Posterior vena cava (tissue), 2 donors: ENCODE measurements around the gene ADGRF5. TPM values are rescaled to one million over a fixed set of nuclear protein-coding genes. Genes with fewer than 3 reads are reported as not detected.

Experiments
- DNase-seq: peaks from one replicate; pipeline ENCODE4 v3.0.0-alpha.2; 2020; ENCODE audit warnings: low spot score
- intact Hi-C, 2 donors: fragments of 100-400 bp; cut with DNase I; formaldehyde crosslinking; loops; one replicate each; pipeline versions ENCODE4 v1.14.1 to v1.14.2; 2022 to 2023
- total RNA-seq, 2 donors: library from RNA; stranded (reverse); fragmentation: NEBNext Ultra II Directional; extraction: Animal tissue kit (Norgen Biotek cat#: 25700); gene quantifications; one replicate each; pipeline ENCODE4 v1.2.1, GENCODE V29; 2021
- donor health status: DM: yes; HTN: yes; CAD: no.
- donor health status: DM: yes; HTN: yes; CAD: no.

The ADGRF5 gene
- total RNA-seq, 2 donors from 2014 or later: 24.1 to 37.4 TPM

GRCh38 chr6:46932526-46933319 lies 11.0 kb upstream of the ADGRF5 start:
- no peak for DNase-seq
- intact Hi-C loops: no loop called here

DNA sequence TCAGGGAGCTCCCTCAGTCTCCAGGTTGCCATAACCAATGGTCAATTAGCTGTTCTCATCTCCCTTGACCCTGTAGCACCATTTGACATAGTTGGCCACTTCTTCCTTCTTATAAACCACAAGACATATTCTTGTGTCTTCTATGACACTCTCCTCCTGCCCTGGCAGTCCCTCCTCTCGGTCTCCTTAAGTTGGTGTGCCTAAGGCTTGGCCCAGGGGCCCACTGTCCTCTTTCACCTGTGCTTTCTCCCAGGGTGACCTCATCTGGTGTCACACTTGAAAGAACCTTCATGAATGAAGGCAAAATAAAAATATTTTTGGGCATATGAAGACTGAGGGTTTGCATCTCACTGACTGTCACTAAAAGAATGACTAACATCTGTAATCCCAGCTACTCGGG lies 9.7 kb upstream of the ADGRF5 start:
- intact Hi-C loops: no loop called here
- no peak for DNase-seq

GRCh38 chr6:46930331-46930730 lies 8.6 kb upstream of the ADGRF5 start:
- intact Hi-C loops: no loop called here
- no peak for DNase-seq

- DNase-seq: no peak
- intact Hi-C loops: no loop called here
Measured at GRCh38 chr6:46927066-46927465, 5.3 kb upstream of the ADGRF5 start.

GRCh38 chr6:46926481-46926880 lies 4.7 kb upstream of the ADGRF5 start:
- DNase-seq: no peak
- intact Hi-C loops: no loop called here

DNA sequence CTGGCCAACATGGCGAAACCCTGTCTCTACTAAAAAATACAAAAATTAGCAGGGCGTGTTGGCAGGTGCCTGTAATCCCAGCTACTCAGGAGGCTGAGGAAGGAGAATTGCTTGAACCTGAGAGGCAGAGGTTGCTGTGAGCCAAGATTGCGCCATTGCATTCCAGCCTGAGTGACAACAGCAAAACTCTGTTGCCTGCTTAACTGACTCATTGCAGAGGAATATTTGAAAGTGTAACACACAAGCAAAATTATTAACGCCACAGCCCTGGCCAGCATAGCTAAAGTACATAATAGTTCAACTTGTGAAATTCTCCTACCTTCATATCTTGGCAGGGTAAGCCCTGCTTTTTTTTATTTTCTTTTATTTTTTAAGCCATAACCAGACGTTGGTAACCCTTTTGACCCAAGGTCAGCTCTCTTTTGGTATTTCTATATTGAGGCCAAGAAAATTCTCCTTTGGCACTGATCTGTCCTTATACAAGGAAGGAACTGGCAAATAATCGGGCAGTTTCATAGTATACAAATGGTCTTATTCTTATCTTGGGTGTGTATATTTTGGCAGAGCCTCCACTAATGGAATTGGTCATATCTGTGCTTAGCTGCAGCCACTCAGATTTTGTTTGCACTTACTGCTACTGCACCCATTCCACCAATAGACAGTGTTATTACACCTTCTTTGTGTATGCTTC lies 4.0 kb upstream of the ADGRF5 start:
- intact Hi-C loops: no loop called here
- DNase-seq: peak; percentile 91

DNA sequence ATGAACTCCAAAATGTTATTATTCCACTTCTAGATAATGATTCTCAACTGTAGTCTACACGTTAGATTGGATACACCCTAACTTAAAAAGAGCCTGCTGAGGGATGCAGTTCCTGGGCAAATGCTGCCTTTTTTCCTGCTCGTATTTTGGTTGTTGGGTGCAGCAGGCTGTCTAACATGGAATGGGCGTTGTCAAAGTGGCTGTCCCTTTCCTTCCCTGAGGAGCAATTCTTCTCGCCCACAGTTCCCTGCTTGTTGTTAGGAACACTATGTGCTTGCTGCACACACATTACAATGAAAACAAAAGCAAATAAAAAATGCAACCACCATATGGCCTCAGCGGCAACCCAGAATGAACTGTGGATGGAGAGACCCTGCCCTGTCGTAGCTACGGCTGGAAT lies 1.7 kb upstream of the ADGRF5 start:
- DNase-seq: no peak
- intact Hi-C loops: no loop called here

- no peak for DNase-seq
- intact Hi-C loops: no loop called here
Measured at GRCh38 chr6:46921059-46921458, 679 bp downstream of the ADGRF5 start.

DNA sequence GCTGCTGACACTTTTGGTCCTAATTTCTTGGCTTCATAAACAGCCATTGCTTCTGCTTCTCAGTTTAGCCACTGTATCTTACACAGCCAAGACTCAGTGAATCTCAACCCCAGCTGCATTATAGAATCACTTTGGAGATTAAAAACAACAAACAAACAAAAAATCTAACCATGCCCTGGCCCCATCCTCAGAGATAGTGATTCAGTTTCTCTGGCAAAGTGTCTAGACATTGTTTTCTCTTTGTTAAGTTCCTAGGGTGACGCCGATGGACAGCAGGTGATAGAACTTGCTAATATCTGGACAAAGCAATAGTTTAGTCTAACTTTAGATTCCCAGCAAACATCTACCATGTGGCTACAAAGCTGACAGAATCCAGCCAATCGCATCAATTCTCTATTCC lies 2.9 kb downstream of the ADGRF5 start:
- DNase-seq: no peak
- intact Hi-C loops: no loop called here

DNA sequence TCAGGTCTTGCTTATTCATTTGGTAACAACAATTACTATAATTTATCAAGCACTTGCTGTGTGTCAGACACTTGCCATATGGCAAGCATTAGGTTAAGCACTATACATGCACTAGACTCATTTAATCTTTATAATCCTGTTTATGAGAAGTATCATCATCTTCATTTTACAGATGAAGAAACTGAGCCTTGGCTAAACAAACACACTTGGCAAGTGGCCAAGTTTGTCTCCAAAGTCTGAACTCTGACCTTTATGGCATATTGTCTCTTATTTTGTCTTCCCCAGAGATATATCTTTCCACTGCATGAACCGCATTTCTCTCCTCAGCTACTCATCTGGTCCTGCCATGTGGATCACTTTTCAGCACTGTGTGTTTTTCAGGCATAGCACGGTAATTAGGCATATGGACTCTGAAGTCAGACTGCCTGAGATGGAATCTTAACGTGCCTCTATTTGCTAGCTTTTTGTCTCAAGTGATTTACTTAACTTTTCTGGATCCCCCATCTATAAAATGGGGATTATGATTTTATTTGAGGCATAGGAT lies 4.7 kb downstream of the ADGRF5 start:
- intact Hi-C loops: no loop called here

DNA sequence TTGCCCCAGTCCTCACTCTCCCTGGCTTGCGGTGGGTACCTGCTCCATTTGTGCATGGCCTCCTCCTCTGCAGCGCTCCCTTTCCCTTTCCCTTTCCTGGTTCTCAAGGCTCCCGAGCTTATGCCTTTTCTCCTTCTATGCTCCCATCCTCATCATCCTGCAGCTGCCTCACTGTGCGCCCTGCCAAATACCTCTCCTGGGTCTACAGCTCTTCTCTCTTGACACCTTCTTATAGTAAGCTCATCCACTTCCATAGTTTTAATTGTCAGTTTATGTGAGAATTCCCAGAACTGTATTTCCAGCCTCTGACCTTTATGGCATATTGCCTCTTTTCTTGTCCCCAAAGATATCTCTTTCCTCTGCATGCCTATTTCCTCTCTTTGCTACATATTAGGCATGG lies 5.9 kb downstream of the ADGRF5 start:
- intact Hi-C loops: no loop called here
- no peak for DNase-seq

More for the DNA sequence above, 4.7 kb downstream of the ADGRF5 start:
- no peak for DNase-seq

- no peak for DNase-seq
Measured at GRCh38 chr6:46915380-46915779, 6.4 kb downstream of the ADGRF5 start.

DNA sequence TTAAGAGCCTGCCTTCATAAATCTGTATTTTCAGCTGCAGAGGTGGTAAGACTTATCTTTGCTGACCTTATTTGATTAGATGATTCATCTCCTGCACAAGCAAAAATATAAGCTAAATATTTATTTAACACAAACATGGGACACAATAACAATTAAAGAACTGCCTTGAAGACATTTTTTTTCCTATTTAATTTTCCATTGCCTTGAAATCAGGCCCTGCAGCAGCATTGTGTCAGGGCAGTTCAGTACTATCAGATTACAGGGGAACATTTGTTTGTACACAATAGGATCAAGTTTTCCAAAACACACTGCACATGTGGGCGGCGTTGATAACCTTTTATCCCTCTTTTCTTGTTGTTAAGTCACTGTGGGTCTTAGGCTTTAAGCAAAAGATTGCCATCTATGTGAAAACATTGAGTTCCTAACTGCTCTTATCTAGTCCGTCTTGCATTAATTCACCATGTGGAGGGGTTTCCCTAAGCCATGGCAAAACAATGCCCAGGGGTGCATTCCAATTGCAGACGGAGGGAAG lies 7.4 kb downstream of the ADGRF5 start:
- intact Hi-C loops: no loop called here
- no peak for DNase-seq

More at GRCh38 chr6:46915380-46915779, 6.4 kb downstream of the ADGRF5 start:
- intact Hi-C loops: no loop called here

DNA sequence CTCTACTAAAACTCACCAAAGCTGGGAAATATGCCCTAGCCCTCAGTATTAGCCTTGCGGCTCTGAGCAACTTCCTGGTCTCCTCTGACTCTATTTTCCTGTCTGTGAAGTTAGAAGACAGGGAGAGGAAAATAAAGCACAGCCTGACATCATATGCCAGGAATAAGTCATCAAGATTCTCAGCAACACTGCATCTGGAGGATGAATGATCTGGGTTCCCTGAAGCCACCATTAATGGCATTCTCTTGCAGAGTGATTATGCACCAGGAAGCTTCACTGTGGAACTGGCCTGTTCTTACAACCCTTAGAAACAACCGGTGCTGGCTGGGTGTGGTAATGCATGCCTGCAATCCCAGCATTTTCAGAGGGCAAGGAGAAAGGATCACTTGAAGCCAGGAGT lies 12.4 kb downstream of the ADGRF5 start:
- no peak for DNase-seq
- intact Hi-C loops: no loop called here

DNA sequence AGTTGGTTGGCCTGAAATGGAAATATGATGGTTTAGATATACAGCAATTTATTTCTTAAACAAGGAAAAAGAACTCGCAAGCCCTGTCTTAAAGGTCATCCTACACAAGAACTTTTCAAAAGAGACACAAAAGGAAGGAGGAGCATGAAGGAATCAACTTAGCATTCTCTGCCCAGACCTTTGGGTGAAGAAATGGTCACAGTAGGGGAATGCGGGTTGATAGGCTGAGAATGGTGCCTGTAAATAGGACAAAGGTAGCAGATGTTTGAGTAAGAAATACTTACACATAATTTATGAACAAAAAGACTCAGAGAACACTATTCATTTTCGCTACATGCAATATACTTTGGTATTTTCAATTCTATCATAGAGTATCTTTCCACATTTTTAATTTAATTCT lies 15.0 kb downstream of the ADGRF5 start:
- intact Hi-C loops: no loop called here
- DNase-seq: no peak

GRCh38 chr6:46904117-46904516 lies 17.6 kb downstream of the ADGRF5 start:
- intact Hi-C loops: no loop called here
- no peak for DNase-seq

- DNase-seq: no peak
- intact Hi-C loops: no loop called here
Measured at GRCh38 chr6:46903175-46903574, 18.6 kb downstream of the ADGRF5 start.

- DNase-seq: no peak
- intact Hi-C loops: no loop called here
Measured at GRCh38 chr6:46901882-46902314, 19.8 kb downstream of the ADGRF5 start.

GRCh38 chr6:46900266-46900665 lies 21.5 kb downstream of the ADGRF5 start:
- intact Hi-C loops: no loop called here

GRCh38 chr6:46899659-46900058 lies 22.1 kb downstream of the ADGRF5 start:
- intact Hi-C loops: loop anchor here in 1 of 2 donors (5.0 kb wide), 1 partner anchor 1923 kb away; no protein-coding TSS in a partner anchor
- no peak for DNase-seq

More at GRCh38 chr6:46900266-46900665, 21.5 kb downstream of the ADGRF5 start:
- no peak for DNase-seq
